Endothelial cell of umbilical vein (primary cell): ENCODE results near the gene SPINK7.

Experiments
- CTCF ChIP-seq, 2 donors: IDR thresholded peaks; 1 replicate in 1 of 2; 2 replicates in 1 of 2; pipeline ENCODE4 v1.5.1; 2011; ENCODE audit warnings: low read length in 2 of 2, mild to moderate bottlenecking in 2 of 2, moderate library complexity in 2 of 2, control low read depth in 1 of 2, inconsistent platforms in 1 of 2, low read depth in 1 of 2; ENCODE audit not compliant: insufficient read depth in 1 of 2; ENCODE audit errors: extremely low read depth in 1 of 2
- EZH2 ChIP-seq: IDR thresholded peaks from 2 replicates; pipeline ENCODE4 v1.6.1; 2012; ENCODE audit warnings: borderline replicate concordance, low read depth, mild to moderate bottlenecking, moderate library complexity, low read length, inconsistent platforms; ENCODE audit not compliant: severe bottlenecking
- JUN ChIP-seq: IDR thresholded peaks from 2 replicates; pipeline ENCODE4 v1.6.1; 2011; ENCODE audit warnings: borderline replicate concordance, low read depth; ENCODE audit not compliant: insufficient read length, insufficient read depth
- MAX ChIP-seq: IDR thresholded peaks from 2 replicates; pipeline ENCODE4 v1.6.1; 2011; ENCODE audit not compliant: insufficient read depth, insufficient read length
- POLR2A ChIP-seq: IDR thresholded peaks from 2 replicates; pipeline ENCODE4 v1.6.1; 2012; ENCODE audit warnings: low read depth, mild to moderate bottlenecking, control low read depth, low read length
- POLR2AphosphoS5 ChIP-seq: IDR thresholded peaks from 2 replicates; pipeline ENCODE4 v1.6.1; 2012; ENCODE audit warnings: low read depth, mild to moderate bottlenecking, control low read depth, low read length, moderate library complexity; ENCODE audit not compliant: insufficient read depth

- TF ChIP-seq EZH2 (no peak), CTCF (IDR thresholded peaks at IDR 0.05; ENCODE audit: extremely low read depth in 1 of 2, insufficient read depth in 1 of 2, low read depth in 1 of 2, low read length in 2 of 2) (no peak), POLR2AphosphoS5 (no peak), JUN (no peak), POLR2A (no peak), MAX (no peak)
Measured at GRCh38 chr5:148297731-148298130, 14.5 kb upstream of the SPINK7 start.
